HEK293T (cell line): Measurements from ENCODE around the gene COL5A1.

ENCODE experiments used
- BHLHE40 ChIP-seq: fragments of 450-650 bp; IDR thresholded peaks from 2 replicates; pipeline ENCODE4 v1.6.1; 2016; ENCODE audit warnings: mild to moderate bottlenecking, moderate library complexity, borderline replicate concordance
- ELF4 ChIP-seq: fragments of 450-650 bp; IDR thresholded peaks from 2 replicates; pipeline ENCODE4 v1.6.1; 2017; ENCODE audit warnings: antibody characterized with exemption
- PKNOX1 ChIP-seq: fragments of 450-650 bp; IDR thresholded peaks from 2 replicates; pipeline ENCODE4 v1.6.1; 2016
- TARDBP ChIP-seq: fragments of 450-650 bp; IDR thresholded peaks from 2 replicates; pipeline ENCODE4 v1.6.1; 2016

DNA sequence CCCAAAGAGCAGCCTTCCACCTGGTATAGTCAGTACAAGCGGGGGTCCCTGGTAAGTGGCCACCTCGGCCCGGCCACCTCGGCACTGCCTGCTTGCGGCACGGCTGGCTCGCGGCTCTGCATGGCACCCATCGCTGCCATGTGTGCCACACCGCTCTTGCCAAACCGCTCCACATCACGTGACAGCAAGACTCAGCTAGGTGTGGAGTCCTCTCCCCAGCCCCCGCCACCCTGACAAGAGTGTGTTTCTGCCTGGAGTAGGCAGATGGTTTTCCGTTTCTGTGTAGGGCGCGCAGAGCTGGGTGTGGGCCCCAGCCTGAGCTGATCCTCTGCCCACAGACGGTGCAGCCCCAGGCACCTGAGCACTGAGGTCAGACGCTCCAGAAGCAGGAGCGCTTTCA, 188.5 kb downstream of the COL5A1 start:
- TF ChIP-seq TARDBP (no peak), BHLHE40 (no peak), PKNOX1 (no peak), ELF4 (no peak)
